ENCODE results near the gene LRFN2. TPM values are rescaled to one million over a fixed set of nuclear protein-coding genes. Genes with fewer than 3 reads are reported as not detected.

LRFN2 gene
- total RNA-seq, 1 donor from 2014 or later = not detected

DNA sequence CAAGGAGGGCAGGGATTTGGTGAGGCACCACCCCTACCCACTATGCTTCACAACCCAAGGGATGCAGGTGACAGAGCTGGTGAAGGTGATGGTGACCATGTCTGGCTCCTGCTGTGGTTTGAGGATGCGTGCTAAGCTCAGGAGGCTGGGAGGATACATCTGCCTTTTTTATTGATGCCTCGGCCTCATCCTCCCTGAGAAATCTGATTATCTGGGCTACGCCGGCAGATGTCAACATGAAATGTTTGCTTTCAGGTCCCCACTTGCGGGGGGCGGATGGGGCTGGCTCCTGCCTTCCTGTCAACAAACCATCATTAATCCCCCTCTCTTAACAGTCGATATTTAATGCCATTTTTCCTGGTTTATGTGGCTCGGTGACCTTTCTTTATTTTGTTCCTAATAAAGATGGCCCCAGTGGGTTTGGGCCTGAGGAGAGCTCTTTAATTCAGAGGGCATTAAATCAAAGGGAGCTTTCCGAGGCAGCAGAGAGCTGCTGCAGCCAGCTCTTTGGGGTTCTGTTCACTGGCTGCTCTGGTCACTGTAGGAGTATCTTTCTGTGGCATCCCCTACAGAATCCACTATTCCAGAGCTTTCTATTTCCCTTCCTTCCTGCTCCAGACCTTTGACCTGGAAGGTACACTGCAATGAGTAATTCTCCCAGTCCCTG lies 33.5 kb upstream of the LRFN2 start:
- Mint-ChIP-seq H3K4me3 (no peak overlapping the region), H3K4me1 (no peaks in the 10 kb centered on the region), H3K36me3 (ENCODE audit: low read depth) (no peaks in the 10 kb centered on the region), H3K27me3 (peaks cover 24% of the 10 kb centered on the region), H3K27ac (no peak overlapping the region), H3K9me3 (no peaks in the 10 kb centered on the region)
- intact Hi-C loops (cut with micrococcal nuclease) = no loop called here
- POLR2A ChIA-PET = no interaction called here
- ATAC-seq (ENCODE audit: low read depth) (no peak), DNase-seq (no peak)
- CTCF ChIA-PET = no interaction called here
- TF ChIP-seq, protein P1, sequence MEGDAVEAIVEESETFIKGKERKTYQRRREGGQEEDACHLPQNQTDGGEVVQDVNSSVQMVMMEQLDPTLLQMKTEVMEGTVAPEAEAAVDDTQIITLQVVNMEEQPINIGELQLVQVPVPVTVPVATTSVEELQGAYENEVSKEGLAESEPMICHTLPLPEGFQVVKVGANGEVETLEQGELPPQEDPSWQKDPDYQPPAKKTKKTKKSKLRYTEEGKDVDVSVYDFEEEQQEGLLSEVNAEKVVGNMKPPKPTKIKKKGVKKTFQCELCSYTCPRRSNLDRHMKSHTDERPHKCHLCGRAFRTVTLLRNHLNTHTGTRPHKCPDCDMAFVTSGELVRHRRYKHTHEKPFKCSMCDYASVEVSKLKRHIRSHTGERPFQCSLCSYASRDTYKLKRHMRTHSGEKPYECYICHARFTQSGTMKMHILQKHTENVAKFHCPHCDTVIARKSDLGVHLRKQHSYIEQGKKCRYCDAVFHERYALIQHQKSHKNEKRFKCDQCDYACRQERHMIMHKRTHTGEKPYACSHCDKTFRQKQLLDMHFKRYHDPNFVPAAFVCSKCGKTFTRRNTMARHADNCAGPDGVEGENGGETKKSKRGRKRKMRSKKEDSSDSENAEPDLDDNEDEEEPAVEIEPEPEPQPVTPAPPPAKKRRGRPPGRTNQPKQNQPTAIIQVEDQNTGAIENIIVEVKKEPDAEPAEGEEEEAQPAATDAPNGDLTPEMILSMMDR (IDR thresholded peaks at IDR 0.05) = no peak

DNA sequence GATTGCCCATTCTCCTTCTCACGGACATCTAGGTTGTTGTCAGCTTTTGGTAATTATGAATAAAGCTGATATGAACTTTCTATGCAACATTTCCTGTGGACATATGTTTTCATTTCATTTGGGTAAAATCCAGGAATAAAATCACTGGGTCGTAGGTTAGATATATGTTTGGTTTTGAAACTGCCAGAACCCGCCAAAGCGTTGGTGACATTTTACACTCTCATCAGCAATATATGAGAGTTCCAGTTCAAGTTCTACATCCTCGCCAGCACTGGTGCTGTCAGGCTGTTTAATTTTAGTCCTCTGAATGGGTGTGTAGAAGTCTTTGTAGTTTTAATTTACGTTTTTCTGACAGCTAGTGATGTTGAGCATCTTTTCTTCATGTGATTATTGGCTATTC lies 27.5 kb upstream of the LRFN2 start:
- TF ChIP-seq, protein P1 (IDR thresholded peaks at IDR 0.05) = no peak
- Mint-ChIP-seq H3K27ac (no peak overlapping the region), H3K9me3 (no peaks in the 10 kb centered on the region), H3K27me3 (peaks cover 17% of the 10 kb centered on the region), H3K36me3 (ENCODE audit: low read depth) (no peaks in the 10 kb centered on the region), H3K4me1 (no peaks in the 10 kb centered on the region), H3K4me3 (no peak overlapping the region)
- DNase-seq = no peak
- POLR2A ChIA-PET = no interaction called here
- intact Hi-C loops (cut with micrococcal nuclease) = no loop called here
- ATAC-seq (ENCODE audit: low read depth) = no peak
- CTCF ChIA-PET = no interaction called here

DNA sequence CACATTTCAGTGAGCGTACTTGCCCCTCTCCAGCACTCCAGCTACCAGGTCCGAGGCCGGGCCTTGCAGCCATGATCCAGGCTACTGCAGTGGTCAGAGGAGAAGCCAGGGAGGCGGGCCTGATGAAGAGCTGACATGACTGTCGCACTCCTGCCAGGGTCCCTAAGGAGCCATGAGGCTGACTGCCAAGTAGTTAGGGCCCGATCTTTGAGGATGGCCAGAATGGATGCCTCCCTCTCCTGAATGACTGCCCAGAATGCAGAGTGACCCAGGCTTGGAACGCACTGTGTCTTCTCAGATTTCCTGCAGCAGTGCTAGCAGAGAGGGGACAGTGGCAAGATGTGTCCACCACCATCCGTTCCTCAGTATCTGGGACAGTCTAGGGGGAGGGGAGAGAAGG lies 24.7 kb upstream of the LRFN2 start:
- no peak for DNase-seq
- no peak for ATAC-seq (ENCODE audit: low read depth)
- H3K36me3 Mint-ChIP-seq (ENCODE audit: low read depth) = no peaks in the 10 kb centered on the region
- POLR2A ChIA-PET = no interaction called here
- no peaks in the 10 kb centered on the region for H3K4me1 Mint-ChIP-seq
- peaks cover 10% of the 10 kb centered on the region for H3K27me3 Mint-ChIP-seq
- CTCF ChIA-PET = no interaction called here
- TF ChIP-seq, protein P1 (IDR thresholded peaks at IDR 0.05) = no peak
- intact Hi-C loops (cut with micrococcal nuclease) = no loop called here
- no peak overlapping the region for H3K4me3 Mint-ChIP-seq
- H3K9me3 Mint-ChIP-seq = no peaks in the 10 kb centered on the region
- H3K27ac Mint-ChIP-seq = no peak overlapping the region

DNA sequence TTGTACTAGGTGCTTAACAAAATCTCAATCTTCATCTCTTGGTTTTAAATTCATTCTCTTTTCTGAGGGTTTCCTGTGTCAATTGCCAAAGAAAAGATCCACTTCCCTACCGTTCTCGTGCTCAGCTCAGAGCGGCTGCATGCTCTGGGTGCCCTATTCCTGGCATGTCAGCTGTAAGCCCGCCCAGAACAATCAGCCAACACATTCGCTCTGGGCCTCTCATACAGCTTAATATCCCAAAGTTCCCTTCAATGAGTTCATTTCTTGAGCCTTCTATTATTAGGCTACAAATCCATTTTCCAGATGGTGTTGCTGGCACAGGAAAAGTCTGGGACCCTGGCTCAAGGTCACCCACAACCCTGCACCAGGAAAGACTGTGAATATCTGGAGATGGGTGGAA lies 24.3 kb upstream of the LRFN2 start:
- ATAC-seq (ENCODE audit: low read depth) = no peak
- Mint-ChIP-seq H3K27ac (no peak overlapping the region), H3K4me1 (no peaks in the 10 kb centered on the region), H3K4me3 (no peak overlapping the region), H3K27me3 (peaks cover 10% of the 10 kb centered on the region), H3K9me3 (no peaks in the 10 kb centered on the region), H3K36me3 (ENCODE audit: low read depth) (no peaks in the 10 kb centered on the region)
- DNase-seq = no peak
- intact Hi-C loops (cut with micrococcal nuclease) = no loop called here
- CTCF ChIA-PET = no interaction called here
- POLR2A ChIA-PET = no interaction called here
- TF ChIP-seq, protein P1 (IDR thresholded peaks at IDR 0.05) = no peak

DNA sequence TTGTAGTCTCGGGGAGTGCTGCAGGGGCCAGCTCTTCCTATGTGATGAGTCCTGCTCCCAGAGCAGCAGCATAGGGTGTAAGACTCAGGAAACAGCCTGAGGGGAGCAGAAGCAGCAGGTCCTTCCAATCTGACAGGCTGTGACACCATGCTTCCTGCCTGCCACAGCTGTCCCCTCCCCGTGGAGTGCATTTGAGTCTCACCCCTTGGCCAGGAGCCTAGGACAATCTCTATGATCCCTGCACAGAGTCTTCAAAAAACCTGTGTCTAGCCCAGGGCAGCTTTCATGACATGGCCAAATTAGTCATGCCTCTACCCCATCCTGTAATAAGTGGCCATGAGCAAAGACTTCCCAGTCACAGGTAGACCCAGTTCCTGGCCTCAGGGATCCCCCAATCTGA lies 23.1 kb upstream of the LRFN2 start:
- TF ChIP-seq, protein P1 (IDR thresholded peaks at IDR 0.05) = no peak
- H3K4me3 Mint-ChIP-seq = no peak overlapping the region
- ATAC-seq (ENCODE audit: low read depth) (no peak), DNase-seq (no peak)
- ChIA-PET POLR2A (no interaction called here), CTCF (no interaction called here)
- intact Hi-C loops (cut with micrococcal nuclease) = no loop called here
- no peaks in the 10 kb centered on the region for H3K36me3 Mint-ChIP-seq (ENCODE audit: low read depth)
- no peaks in the 10 kb centered on the region for H3K4me1 Mint-ChIP-seq
- H3K27me3 Mint-ChIP-seq = peaks cover 7% of the 10 kb centered on the region
- H3K27ac Mint-ChIP-seq = no peak overlapping the region
- no peaks in the 10 kb centered on the region for H3K9me3 Mint-ChIP-seq

Data from activated B cell treated with CpG ODN at 0.5 μM for 24 hours (primary cell).